GM10266 (cell line): ENCODE data around the gene PKN3.

Experiments used
- DNase-seq: peaks from one replicate; pipeline ENCODE4 v3.0.0; 2012; ENCODE audit errors: extremely low spot score
- CTCF ChIP-seq: IDR thresholded peaks from 2 replicates; pipeline ENCODE4 v1.5.1; 2012; ENCODE audit warnings: mild to moderate bottlenecking, low read depth; ENCODE audit not compliant: control insufficient read depth, insufficient read depth; ENCODE audit errors: missing control alignments

PKN3 gene

GRCh38 chr9:128733256-128733655 is 31.0 kb downstream of the PKN3 start:
- peak; percentile 38 for TF ChIP-seq CTCF
- DNase-seq, result no peak

GRCh38 chr9:128735373-128735772 is 33.1 kb downstream of the PKN3 start:
- DNase-seq, result no peak
- no peak for TF ChIP-seq CTCF

GRCh38 chr9:128742401-128742800 is 40.1 kb downstream of the PKN3 start:
- no peak for DNase-seq
- no peak for TF ChIP-seq CTCF

GRCh38 chr9:128743421-128743820 is 41.1 kb downstream of the PKN3 start:
- DNase-seq, result no peak
- no peak for TF ChIP-seq CTCF

- no peak for TF ChIP-seq CTCF
- DNase-seq, result no peak
Measured at GRCh38 chr9:128747241-128747640, 44.9 kb downstream of the PKN3 start.

GRCh38 chr9:128750926-128751595 is 48.8 kb downstream of the PKN3 start:
- TF ChIP-seq CTCF, result no peak
- no peak for DNase-seq

GRCh38 chr9:128753627-128754026 is 51.3 kb downstream of the PKN3 start:
- DNase-seq, result no peak
- TF ChIP-seq CTCF, result no peak
